Thoracic aorta (tissue), 2 donors: ENCODE measurements around the gene SOCS3. TPM values are rescaled to one million over a fixed set of nuclear protein-coding genes. Genes with fewer than 3 reads are reported as not detected.

ENCODE experiments used
- ATAC-seq: fragments of 150-250 bp; one replicate; pipeline ENCODE4 v1.8.0; 2017; ENCODE audit warnings: low read depth; ENCODE audit not compliant: insufficient number of reproducible peaks, low FRiP score
- DNase-seq: peaks from one replicate; pipeline ENCODE4 v3.0.0-alpha.2; 2020; ENCODE audit warnings: low spot score
- H3K27ac ChIP-seq, 2 donors: fragments of 200-600 bp; sonication (generic); 1 replicate in 1 of 2; 2 replicates in 1 of 2; pipeline ENCODE4 v1.5.1; 2016; ENCODE audit warnings: mild to moderate bottlenecking in 2 of 2, moderate library complexity in 2 of 2
- H3K27me3 ChIP-seq: fragments of 200-600 bp; sonication (generic); replicated peaks from 2 replicates; pipeline ENCODE4 v1.6.0; 2016; ENCODE audit warnings: mild to moderate bottlenecking; ENCODE audit not compliant: insufficient read depth
- H3K36me3 ChIP-seq: fragments of 200-600 bp; sonication (generic); one replicate; pipeline ENCODE4 v1.5.1; 2016
- H3K4me1 ChIP-seq, 2 donors: fragments of 200-600 bp; sonication (generic); 1 replicate in 1 of 2; 2 replicates in 1 of 2; pipeline versions ENCODE4 v1.5.1 to v1.6.0; 2016; ENCODE audit warnings: low read depth in 2 of 2, mild to moderate bottlenecking in 1 of 2; ENCODE audit not compliant: control insufficient read depth in 1 of 2
- H3K4me3 ChIP-seq: fragments of 200-600 bp; sonication (generic); 2 replicates; pipeline ENCODE4 v1.5.1; 2016; ENCODE audit warnings: mild to moderate bottlenecking
- H3K9me3 ChIP-seq: fragments of 200-600 bp; sonication (generic); 2 replicates; pipeline ENCODE4 v1.5.1; 2016
- CTCF ChIP-seq: fragments of 200-600 bp; sonication (generic); IDR thresholded peaks from one replicate; pipeline ENCODE4 v1.5.1; 2019; ENCODE audit warnings: antibody characterized with exemption
- total RNA-seq, 2 donors: library from RNA; depleted of rRNA; stranded (reverse); fragments of >200 nt; gene quantifications; one replicate each; pipeline versions ENCODE4 v1.1.0 to v1.2.3, GENCODE V29; 2016

Gene SOCS3
- total RNA-seq, 2 donors from 2014 or later = 313 to 361 TPM

GRCh38 chr17:78399693-78400144 lies 39.8 kb upstream of the SOCS3 start:
- Histone ChIP-seq H3K27me3 (no peaks in the 10 kb centered on the region), H3K36me3 (peaks cover 40% of the 10 kb centered on the region), H3K27ac (no peak overlapping the region), H3K4me1 (peaks cover 12 to 29% of the 10 kb centered on the region in 2 donors), H3K4me3 (no peak overlapping the region), H3K9me3 (no peaks in the 10 kb centered on the region)
- DNase-seq (no peak), ATAC-seq (no peak)
- no peak for TF ChIP-seq CTCF

- H3K36me3 ChIP-seq = peaks cover 35% of the 10 kb centered on the region
Observed at GRCh38 chr17:78399028-78399692, 39.3 kb upstream of the SOCS3 start.

GRCh38 chr17:78398390-78398789 lies 38.5 kb upstream of the SOCS3 start:
- Histone ChIP-seq H3K4me1 (peaks cover 12 to 29% of the 10 kb centered on the region in 2 donors), H3K9me3 (no peaks in the 10 kb centered on the region), H3K27me3 (no peaks in the 10 kb centered on the region), H3K27ac (peak overlapping the region; percentile 15 to 82), H3K4me3 (no peak overlapping the region), H3K36me3 (peaks cover 29% of the 10 kb centered on the region)
- ATAC-seq (no peak), DNase-seq (no peak)
- TF ChIP-seq CTCF = no peak

More at GRCh38 chr17:78399028-78399692, 39.3 kb upstream of the SOCS3 start:
- DNase-seq (no peak), ATAC-seq (no peak)
- TF ChIP-seq CTCF = no peak
- no peaks in the 10 kb centered on the region for H3K27me3 ChIP-seq
- H3K4me3 ChIP-seq = no peak overlapping the region
- no peak overlapping the region for H3K27ac ChIP-seq
- peaks cover 12 to 29% of the 10 kb centered on the region in 2 donors for H3K4me1 ChIP-seq
- H3K9me3 ChIP-seq = no peaks in the 10 kb centered on the region

GRCh38 chr17:78397681-78398101 lies 37.8 kb upstream of the SOCS3 start:
- no peaks in the 10 kb centered on the region for H3K27me3 ChIP-seq
- peaks cover 26% of the 10 kb centered on the region for H3K36me3 ChIP-seq
- H3K4me1 ChIP-seq = peaks cover 12 to 29% of the 10 kb centered on the region in 2 donors
- ATAC-seq (peak; percentile 62), DNase-seq (peak; percentile 36)
- H3K27ac ChIP-seq = peak overlapping the region; percentile 75 to 82
- TF ChIP-seq CTCF = no peak
- no peaks in the 10 kb centered on the region for H3K9me3 ChIP-seq
- H3K4me3 ChIP-seq = peak overlapping the region; percentile 36

- H3K27me3 ChIP-seq = no peaks in the 10 kb centered on the region
- H3K4me3 ChIP-seq = peak overlapping the region; percentile 36
- ATAC-seq (peak; percentile 41), DNase-seq (peak; percentile 40)
- H3K9me3 ChIP-seq = no peaks in the 10 kb centered on the region
- TF ChIP-seq CTCF = no peak
- H3K27ac ChIP-seq = peak overlapping the region; percentile 75 to 82
- H3K4me1 ChIP-seq = peaks cover 12 to 33% of the 10 kb centered on the region in 2 donors
- peaks cover 26% of the 10 kb centered on the region for H3K36me3 ChIP-seq
Observed at GRCh38 chr17:78396441-78397337, 36.8 kb upstream of the SOCS3 start.
